Regular cardiac myocyte (primary cell): Measurements from ENCODE around the gene PCDHGA7. TPM values are rescaled to one million over a fixed set of nuclear protein-coding genes. Genes with fewer than 3 reads are reported as not detected.

ENCODE experiments used
- total RNA-seq: library from RNA; depleted of rRNA; stranded (reverse); fragments of >200 nt; gene quantifications from 2 replicates; pipeline ENCODE4 v1.2.3, GENCODE V29; 2014

Gene PCDHGA7
- 1.5 and 3.7 TPM in 2 replicates for total RNA-seq

DNA sequence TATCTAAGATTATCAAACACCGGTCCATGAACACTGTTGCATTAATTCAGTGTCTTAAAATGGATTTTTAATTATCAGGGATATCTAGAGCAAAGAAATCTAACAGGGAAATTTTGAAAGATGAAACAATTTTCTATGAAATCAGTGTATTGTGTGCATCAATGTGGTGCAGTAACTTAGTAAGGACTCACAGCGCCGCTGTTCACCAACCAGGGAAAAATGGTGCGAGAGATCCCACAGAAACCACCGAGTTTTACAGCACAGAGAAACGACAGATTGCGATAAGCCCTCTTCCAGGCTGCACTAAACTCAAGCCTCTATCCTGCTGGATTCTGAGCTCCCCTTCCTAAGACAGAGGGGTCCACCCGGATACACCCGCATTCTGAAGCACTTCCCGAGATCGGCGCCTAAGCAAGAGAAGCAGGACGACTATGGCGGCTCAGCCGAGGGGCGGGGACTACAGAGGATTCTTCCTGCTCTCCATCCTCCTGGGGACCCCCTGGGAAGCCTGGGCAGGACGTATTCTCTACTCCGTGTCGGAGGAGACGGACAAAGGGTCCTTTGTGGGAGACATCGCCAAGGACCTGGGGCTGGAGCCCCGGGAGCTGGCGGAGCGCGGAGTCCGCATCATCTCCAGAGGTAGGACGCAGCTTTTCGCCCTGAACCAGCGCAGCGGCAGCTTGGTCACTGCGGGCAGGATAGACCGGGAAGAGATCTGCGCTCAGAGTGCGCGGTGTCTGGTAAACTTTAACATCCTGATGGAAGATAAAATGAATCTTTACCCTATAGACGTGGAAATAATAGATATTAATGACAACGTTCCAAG is at the start of gene PCDHGA7:
Gene PCDHGA7 (plus strand): TSS at position 274 of the 826 bp plus-strand sequence. CDS start 158 bp downstream, at position 432.

DNA sequence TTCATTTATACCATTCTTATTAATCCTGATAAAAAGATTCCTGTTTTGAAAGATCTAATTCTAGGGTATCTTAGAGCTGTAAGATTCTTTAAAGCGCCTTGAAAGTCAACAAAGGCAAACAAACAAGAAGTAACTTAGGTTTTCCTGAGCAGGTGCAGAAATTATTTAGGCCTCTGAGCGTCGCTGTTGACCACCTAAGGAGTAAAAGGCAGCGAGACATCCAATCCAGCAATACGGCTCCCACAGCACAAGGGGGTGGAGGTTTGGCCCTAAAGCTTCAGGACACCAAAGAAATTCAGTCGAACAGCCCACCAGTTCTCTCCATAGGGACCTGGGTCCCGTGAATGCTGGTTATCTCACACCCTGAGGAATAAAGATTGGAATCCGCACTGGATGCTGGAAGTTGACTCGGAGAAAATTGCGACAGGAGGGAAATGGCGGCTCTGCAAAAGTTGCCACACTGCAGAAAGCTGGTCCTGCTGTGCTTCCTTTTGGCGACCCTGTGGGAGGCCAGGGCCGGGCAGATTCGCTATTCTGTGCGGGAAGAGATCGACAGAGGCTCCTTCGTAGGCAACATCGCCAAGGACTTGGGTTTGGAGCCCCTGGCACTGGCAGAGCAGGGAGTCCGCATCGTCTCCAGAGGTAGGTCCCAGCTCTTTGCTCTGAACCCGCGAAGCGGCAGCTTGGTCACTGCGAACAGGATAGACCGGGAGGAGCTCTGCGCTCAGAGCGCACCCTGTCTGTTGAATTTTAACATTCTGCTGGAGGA is 43.8 kb upstream of the PCDHGA7 start, which contains the start of gene PCDHGA2:
Gene PCDHGA2 (plus strand): TSS at position 223 of the 769 bp plus-strand sequence.

DNA sequence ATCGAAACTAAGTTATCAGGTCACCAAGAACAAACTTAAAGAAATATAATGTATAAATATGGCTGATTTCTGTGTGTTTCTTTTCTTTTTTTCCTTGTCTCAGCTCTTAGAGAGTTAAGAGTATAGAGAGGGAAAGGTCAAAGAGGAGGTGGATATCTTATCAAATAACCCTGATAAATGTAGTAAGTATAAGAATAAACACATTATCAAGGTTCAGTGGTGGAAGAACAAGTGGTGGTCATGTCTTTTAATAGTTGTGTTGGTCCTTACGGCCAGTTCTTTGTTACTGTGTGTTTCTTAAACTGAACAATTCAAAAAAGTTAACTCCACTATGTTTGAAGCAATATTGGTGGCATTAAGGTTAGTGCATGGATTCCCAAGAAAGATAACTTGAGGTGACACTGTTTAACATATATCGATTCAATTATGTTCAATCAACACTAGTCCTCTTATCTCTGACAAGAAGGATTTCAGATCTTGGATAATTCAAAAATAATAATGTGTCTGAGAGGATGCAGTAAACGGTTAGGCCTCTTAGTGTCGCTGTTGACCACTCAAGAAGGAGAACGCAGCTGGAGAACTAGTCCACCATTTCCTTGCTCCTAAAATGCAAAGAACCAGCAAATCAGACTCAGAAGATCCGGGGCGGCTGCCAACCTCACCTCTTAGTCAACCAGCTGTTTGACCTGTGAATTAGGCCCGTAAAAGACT is 39.1 kb upstream of the PCDHGA7 start, which contains the start of gene PCDHGA3:
Gene PCDHGA3 (plus strand): TSS at position 588 of the 711 bp plus-strand sequence. CDS start 205 bp downstream, outside the sequence.

DNA sequence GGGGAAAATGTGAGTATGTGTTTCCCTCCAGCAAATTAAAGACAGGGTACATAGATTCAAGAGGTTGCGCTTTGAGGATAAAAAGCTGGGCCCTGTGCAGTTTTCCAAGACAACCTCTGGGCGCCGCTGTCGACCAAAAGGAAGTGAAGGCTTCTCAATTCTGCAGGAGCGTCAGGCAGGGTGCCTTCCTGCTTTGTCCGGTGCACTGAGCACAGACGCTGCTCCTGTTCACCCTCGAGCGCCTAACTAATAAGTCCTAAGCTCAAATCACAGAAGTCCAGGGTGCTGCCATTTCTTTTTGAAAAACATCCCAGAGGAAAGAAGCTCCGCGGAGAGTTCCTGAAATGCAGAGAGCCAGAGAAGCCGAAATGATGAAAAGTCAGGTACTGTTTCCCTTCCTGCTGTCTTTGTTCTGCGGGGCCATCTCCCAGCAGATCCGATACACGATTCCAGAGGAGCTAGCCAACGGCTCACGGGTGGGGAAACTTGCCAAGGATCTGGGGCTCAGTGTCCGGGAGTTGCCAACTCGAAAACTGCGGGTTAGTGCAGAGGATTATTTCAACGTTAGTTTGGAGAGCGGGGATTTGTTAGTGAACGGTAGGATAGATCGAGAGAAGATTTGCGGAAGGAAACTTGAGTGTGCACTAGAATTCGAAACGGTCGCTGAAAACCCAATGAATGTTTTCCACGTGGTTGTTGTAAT is 32.5 kb upstream of the PCDHGA7 start, which contains the start of gene PCDHGB1:
Gene PCDHGB1 (plus strand): TSS at position 183 of the 703 bp plus-strand sequence. CDS start 162 bp downstream, at position 345.

DNA sequence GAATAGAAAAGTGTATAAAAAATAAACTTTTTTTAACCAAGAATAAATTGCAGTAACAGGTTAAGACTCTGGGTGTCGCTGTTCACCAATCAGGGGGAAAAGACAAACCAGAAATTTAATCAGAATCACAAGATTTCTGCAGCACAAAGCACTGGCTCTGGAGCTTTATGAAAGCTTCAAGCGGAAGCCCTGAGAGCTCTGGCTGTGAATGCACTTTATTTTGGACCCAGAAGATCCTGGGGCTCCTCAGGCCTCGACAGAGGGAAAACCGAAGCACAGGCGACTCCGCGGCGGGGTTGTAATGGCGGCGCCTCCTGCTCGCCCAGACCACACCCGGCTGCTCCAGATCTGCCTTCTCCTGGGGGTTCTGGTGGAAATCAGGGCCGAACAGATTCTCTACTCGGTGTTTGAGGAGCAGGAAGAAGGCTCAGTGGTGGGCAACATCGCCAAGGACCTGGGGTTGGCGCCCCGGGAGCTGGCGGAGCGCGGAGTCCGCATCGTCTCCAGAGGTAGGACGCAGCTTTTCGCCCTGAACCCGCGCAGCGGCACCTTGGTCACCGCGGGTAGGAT is 27.6 kb upstream of the PCDHGA7 start, which contains the start of gene PCDHGA4:
Gene PCDHGA4 (plus strand): TSS at position 122 of the 570 bp plus-strand sequence. CDS start 87 bp downstream, at position 209.

DNA sequence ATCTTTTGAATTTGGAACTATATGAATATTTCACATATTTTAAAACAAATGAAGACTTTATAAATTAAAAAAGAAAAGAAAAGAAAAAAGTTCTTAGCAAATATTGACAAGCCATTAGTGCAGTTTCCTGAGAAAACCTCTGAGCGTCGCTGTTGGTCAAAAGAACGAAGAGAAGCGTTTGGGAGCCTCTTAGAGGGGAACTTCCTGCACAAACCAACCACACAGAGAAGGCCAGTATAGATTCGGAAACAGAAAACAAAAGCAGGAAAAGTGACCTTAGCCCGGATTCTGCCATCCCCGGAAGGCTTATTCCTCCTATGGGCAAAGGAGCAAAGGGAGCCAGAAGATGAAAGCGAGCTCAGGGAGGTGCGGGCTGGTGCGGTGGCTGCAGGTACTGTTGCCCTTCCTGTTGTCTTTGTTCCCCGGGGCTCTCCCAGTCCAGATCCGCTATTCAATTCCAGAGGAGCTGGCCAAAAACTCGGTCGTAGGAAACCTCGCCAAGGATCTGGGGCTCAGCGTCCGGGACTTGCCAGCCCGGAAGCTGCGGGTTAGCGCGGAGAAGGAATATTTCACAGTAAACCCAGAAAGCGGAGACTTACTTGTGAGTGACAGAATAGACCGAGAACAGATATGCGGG is 22.6 kb upstream of the PCDHGA7 start, which contains the start of gene PCDHGB2:
Gene PCDHGB2 (plus strand): TSS at position 205 of the 637 bp plus-strand sequence. CDS start 142 bp downstream, at position 347.

DNA sequence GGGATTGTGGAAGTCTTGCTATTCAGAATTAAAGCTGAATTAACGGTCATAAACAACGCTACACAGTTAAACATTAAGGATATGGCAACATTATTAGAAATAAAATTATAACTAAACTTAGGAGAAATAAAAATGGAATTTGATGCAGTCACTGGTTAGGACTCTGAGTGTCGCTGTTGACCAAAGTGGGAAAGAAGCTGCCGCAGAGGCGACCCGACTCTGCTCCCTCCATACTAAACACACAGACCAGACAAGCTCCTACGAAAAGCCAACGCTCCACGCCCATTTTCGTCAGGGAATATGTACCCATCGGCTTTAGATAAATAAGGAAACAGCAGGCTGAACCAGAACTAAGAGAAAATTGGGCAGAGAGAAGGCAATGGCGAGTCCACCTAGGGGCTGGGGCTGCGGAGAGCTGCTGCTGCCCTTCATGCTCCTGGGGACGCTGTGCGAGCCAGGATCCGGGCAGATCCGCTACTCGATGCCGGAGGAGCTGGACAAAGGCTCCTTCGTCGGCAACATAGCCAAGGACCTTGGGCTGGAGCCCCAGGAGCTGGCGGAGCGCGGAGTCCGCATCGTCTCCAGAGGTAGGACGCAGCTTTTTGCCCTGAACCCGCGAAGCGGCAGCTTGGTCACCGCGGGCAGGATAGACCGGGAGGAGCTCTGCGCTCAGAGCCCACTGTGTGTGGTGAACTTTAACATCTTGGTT is 18.4 kb upstream of the PCDHGA7 start, which contains the start of gene PCDHGA5:
Gene PCDHGA5 (plus strand): TSS at position 211 of the 709 bp plus-strand sequence. CDS start 169 bp downstream, at position 380.

DNA sequence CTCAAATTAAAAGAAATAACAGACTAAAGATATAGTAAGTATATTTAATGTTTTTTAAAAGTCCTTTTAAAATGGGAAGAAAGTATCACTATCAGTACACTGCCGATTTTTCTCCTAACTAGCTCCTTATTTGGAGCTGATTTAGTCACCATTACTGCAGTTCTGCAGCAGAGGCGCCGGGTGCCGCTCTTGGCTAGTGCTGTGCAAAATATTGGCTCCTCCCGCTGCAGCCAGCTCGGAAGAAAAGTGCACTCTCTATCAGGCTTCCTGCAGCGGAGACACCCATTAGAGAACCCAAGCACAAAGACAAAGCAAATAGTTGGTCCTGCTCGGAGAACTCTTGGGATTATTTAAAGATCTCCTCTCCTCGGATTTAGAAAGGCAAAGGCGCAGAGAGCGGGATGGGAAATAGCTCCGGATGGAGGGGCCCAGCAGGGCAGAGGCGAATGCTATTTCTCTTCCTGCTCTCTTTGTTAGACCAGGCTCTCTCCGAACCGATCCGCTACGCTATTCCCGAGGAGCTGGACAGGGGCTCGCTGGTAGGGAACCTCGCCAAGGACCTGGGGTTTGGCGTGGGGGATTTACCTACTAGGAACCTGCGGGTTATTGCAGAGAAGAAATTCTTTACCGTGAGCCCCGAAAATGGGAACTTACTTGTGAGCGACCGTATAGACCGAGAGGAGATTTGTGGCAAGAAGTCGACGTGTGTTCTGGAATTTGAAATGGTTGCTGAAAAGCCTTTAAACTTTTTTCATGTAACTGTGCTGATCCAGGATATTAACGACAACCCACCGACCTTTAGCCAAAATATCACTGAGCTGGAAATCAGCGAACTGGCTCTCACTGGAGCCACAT is 12.3 kb upstream of the PCDHGA7 start, which contains the start of gene PCDHGB3:
Gene PCDHGB3 (plus strand): TSS at position 249 of the 855 bp plus-strand sequence. CDS start 153 bp downstream, at position 402.

DNA sequence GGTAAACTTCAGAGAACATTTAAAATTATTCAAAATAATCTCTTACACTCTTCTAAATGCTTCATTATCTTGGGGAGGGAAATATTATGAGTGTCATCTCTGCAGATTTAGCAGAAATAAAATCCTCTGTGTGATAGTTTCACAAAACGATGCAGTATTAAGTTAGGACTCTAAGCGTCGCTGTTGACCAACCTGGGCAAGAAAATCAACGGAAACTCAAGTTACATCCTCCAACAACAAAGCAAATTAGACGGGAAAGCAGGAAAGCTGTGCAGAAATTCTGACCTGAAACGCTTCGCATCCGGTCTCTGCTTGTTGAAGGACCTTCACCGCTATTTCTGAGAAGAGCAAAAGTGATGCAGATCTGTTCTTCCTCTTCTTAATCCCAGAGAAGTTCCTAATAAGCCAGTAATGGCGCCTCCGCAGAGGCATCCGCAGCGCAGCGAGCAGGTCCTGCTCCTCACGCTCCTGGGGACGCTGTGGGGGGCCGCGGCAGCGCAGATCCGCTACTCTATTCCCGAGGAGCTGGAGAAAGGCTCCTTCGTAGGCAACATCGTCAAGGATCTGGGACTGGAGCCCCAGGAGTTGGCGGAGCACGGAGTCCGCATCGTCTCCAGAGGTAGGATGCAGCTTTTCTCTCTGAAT is 8.7 kb upstream of the PCDHGA7 start, which contains the start of gene PCDHGA6:
Gene PCDHGA6 (plus strand): TSS at position 219 of the 645 bp plus-strand sequence. CDS start 193 bp downstream, at position 412.

DNA sequence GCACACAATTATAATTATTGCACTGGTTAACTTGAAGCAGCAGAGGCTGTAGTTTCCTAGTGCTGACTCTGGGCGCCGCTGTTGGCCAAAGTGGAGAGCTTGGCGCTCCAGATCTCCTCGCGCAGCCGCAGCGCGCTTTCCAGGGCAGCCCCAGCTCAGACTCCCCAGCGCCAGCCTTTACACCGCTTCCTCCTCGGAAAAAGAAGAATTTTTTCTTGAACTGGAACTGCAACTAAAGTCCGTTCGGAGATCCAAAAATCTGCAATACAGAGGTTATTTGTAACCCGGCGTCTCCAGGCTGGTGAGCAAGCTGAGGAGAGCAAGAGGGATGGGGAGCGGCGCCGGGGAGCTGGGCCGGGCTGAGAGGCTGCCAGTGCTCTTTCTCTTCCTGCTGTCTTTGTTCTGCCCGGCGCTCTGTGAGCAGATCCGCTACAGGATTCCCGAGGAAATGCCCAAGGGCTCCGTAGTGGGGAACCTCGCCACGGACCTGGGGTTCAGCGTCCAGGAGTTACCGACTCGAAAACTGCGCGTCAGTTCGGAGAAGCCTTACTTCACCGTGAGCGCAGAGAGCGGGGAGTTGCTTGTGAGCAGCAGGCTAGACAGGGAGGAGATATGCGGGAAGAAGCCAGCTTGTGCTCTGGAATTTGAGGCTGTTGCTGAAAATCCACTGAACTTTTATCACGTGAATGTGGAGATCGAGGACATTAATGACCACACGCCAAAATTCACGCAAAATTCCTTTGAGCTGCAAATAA is 5.2 kb downstream of the PCDHGA7 start, which contains the start of gene PCDHGB4:
Gene PCDHGB4 (plus strand): TSS at position 142 of the 755 bp plus-strand sequence. CDS start 187 bp downstream, at position 329.

DNA sequence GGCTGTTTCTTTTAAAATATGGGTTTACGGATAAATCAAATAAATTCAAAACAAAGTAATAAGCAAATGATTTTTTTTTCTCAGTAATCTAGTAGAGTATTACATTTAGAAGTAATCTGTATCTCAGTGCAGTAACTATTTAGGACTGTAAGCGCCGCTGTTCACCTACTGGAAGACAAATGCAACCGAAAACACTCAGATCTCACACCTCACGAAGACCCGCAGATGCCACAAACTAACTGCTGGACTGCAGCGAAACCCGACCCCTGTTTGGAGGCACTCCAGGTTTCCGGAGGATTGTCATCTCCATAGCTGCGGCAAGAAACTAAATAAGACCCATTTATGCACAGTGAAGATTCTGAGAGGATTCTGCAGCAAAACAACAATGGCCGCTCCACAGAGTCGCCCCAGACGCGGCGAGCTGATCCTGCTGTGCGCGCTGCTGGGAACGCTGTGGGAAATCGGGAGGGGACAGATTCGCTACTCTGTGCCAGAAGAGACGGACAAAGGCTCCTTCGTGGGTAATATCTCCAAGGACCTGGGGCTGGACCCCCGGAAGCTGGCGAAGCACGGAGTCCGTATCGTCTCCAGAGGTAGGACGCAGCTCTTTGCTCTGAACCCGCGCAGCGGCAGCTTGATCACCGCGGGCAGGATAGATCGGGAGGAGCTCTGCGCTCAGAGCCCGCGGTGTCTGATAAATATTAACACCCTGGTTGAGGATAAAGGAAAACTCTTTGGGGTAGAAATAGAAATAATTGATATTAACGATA is 10.1 kb downstream of the PCDHGA7 start, which contains the start of gene PCDHGA8:
Gene PCDHGA8 (plus strand): TSS at position 205 of the 770 bp plus-strand sequence. CDS start 181 bp downstream, at position 386.

DNA sequence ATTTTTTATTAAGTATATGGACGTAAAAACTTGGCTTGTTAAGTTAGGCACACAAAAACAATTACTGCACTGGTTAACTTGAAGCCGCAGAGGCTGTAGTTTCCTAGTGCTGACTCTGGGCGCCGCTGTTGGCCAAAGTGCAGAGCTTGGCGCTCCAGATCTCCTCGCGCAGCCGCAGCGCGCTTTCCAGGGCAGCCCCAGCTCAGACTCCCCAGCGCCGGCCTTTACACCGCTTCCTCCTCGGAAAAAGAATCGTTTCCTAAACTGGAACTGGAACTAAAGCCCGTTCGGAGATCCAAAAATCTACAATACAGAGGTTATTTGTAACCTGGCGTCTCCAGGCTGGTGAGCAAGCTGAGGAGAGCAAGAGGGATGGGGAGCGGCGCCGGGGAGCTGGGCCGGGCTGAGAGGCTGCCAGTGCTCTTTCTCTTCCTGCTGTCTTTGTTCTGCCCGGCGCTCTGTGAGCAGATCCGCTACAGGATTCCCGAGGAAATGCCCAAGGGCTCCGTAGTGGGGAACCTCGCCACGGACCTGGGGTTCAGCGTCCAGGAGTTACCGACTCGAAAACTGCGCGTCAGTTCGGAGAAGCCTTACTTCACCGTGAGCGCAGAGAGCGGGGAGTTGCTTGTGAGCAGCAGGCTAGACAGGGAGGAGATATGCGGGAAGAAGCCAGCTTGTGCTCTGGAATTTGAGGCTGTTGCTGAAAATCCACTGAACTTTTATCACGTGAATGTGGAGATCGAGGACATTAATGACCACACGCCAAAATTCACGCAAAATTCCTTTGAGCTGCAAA is 15.4 kb downstream of the PCDHGA7 start, which contains the start of gene PCDHGB5:
Gene PCDHGB5 (plus strand): TSS at position 192 of the 796 bp plus-strand sequence. CDS start 181 bp downstream, at position 373.

DNA sequence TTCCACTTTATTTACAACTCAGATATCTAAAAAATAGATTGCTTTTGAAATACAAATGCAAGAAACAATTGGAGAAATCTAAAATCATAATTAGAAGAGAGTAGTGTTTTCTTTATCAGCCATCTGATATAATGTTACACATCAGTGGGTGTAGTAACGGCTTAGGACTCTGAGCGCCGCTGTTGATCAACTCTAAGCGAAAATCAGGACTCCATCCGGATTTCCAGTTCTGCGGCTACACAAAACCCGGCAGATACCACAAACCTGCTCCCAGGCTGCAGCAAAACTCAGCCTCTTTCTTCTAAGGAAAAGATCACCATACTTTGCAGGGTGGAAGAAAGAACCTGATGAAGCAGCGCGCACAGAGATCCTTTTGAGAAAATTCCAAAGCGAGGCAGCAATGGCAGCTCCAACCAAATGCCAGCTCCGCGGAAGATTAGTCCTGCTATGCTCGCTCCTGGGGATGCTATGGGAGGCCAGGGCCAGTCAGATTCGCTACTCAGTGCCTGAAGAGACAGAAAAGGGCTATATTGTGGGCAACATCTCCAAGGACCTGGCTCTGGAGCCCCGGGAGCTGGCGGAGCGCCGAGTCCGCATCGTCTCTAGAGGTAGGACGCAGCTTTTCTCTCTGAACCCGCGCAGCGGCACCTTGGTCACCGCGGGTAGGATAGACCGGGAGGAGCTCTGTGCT is 20.2 kb downstream of the PCDHGA7 start, which contains the start of gene PCDHGA9:
Gene PCDHGA9 (plus strand): TSS at position 226 of the 691 bp plus-strand sequence. CDS start 175 bp downstream, at position 401.

DNA sequence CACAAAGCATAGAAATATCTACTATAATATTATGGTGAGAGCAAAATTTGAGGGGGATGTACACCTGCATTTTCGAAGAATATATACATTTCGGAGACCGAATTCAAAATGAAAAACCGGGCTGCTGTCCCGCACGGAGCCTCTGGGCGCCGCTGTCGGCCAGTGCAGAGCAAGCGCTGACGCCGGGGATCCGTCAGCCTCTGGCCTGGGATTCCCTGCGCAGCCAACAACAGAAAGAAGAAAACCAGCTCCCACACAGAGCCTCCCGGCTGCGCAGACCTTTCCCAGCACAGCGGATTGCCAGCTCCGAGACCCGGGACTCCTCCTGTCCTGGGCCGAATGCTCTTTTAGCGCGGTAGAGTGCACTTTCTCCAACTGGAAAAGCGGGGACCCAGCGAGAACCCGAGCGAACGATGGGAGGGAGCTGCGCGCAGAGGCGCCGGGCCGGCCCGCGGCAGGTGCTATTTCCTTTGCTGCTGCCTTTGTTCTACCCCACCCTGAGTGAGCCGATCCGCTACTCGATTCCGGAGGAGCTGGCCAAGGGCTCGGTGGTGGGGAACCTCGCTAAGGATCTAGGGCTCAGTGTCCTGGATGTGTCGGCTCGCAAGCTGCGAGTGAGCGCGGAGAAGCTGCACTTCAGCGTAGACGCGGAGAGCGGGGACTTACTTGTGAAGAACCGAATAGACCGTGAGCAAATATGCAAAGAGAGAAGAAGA is 25.4 kb downstream of the PCDHGA7 start, which contains the start of gene PCDHGB6:
Gene PCDHGB6 (plus strand): TSS at position 232 of the 716 bp plus-strand sequence. CDS start 182 bp downstream, at position 414.

